Lower leg skin (tissue), 4 donors: ENCODE results near the gene HDAC9. TPM values are rescaled to one million over a fixed set of nuclear protein-coding genes. Genes with fewer than 3 reads are reported as not detected.
"Not testable (repeated sequence)": the region's sequence is repeated elsewhere in the genome, so short reads cannot be mapped to it uniquely, and the experiment has no call there.

Source experiments
- DNase-seq, 2 donors: peaks; one replicate each; pipeline ENCODE4 v3.0.0-alpha.2; 2019; ENCODE audit warnings: low spot score in 2 of 2
- H3K4me3 ChIP-seq: fragments of 200-600 bp; sonication (generic); 2 replicates; pipeline ENCODE4 v1.5.1; 2017; ENCODE audit warnings: mild to moderate bottlenecking, low read depth; ENCODE audit not compliant: poor library complexity, severe bottlenecking
- CTCF ChIP-seq, 3 donors: fragments of 450-650 bp; IDR thresholded peaks; one replicate each; pipeline ENCODE4 v1.5.1; 2016; ENCODE audit warnings: antibody characterized with exemption in 3 of 3, mild to moderate bottlenecking in 3 of 3, moderate library complexity in 2 of 3
- POLR2A ChIP-seq, 2 donors: fragments of 450-650 bp; IDR thresholded peaks; one replicate each; pipeline ENCODE4 v1.6.1; 2016 to 2017; ENCODE audit warnings: antibody characterized with exemption in 2 of 2, mild to moderate bottlenecking in 1 of 2, moderate library complexity in 1 of 2
- WGBS, 2 donors: methylation state at CpG; one replicate each; pipeline ENCODE4 v1.1.5; 2018; 5-methylcytosine and 5-hydroxymethylcytosine counted together
- intact Hi-C: fragments of 100-400 bp; cut with DNase I; formaldehyde crosslinking; loops from one replicate; pipeline ENCODE4 v1.15.0; 2023; ENCODE audit warnings: low total_unique reads
- total RNA-seq, 4 donors: library from RNA; depleted of rRNA; stranded (reverse); fragments of >200 nt; gene quantifications; one replicate each; pipeline ENCODE4 v1.1.0, GENCODE V29; 2016

Gene HDAC9
- total RNA-seq, 4 donors from 2014 or later: 3.1 to 5.5 (median 4.7) TPM

DNA sequence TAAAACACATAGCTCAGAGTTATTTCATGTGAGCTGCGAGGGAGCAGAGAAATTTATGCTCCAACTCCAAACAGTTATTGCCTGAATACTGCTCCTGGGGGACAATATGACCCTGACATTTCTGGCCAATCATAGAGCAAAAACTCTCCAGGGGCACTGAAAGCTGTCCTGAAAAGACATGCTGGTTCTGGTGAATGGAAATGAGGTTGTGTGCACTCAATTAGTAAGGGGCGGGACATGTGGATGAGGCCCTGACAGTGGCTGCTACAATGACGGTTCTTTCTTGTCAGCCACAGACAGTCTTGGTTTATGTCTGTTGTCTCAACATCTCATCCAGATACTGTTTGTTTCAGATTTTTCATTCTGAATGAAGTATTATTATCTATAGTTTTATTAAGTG is 470.1 kb downstream of the HDAC9 start:
- TF ChIP-seq CTCF (IDR thresholded peaks at IDR 0.05) (no peak), POLR2A (IDR thresholded peaks at IDR 0.05) (no peak)
- 74 to 78% methylated on average over 3 of the region's 3 CpGs for WGBS, 2 donors

GRCh38 chr7:18967755-18968154 is 472.2 kb downstream of the HDAC9 start:
- WGBS, 2 donors: 94 to 97% methylated on average over 16 of the region's 16 CpGs
- DNase-seq, H3K4me3 ChIP-seq, intact Hi-C loops: not testable (repeated sequence)

More for the DNA sequence above, 470.1 kb downstream of the HDAC9 start:
- intact Hi-C loops: no loop called here
- no peak overlapping the region for H3K4me3 ChIP-seq
- DNase-seq: no peak

GRCh38 chr7:18971839-18972238 is 476.3 kb downstream of the HDAC9 start:
- intact Hi-C loops: no loop called here
- 92 to 100% methylated on average over 1 of the region's 1 CpG for WGBS, 2 donors
- no peak for TF ChIP-seq CTCF (IDR thresholded peaks at IDR 0.05)
- no peak for TF ChIP-seq POLR2A (IDR thresholded peaks at IDR 0.05)
- DNase-seq: no peak
- H3K4me3 ChIP-seq: no peak overlapping the region

DNA sequence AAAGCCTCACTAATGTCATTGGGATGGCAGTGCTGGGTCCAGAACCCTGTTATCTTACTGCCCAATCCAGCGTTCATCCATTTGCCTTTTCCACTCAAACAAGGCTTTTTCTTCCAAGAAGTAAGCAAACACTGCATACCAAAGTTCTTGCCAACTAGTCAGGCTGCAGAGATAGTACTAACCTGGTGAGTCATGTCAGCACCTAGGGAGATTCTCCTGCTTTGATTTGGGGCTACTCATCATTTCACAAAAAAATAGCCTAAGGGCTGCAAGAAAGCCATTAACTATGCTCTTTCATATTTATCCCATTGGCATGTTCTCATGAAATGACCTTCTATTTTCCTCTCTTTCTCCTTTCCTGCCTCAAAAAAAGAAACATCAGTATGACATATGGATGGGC is 479.3 kb downstream of the HDAC9 start:
- no peak for DNase-seq
- intact Hi-C loops: no loop called here
- no peak overlapping the region for H3K4me3 ChIP-seq
- 48 to 64% methylated on average over 1 of the region's 1 CpG for WGBS, 2 donors
- TF ChIP-seq POLR2A (IDR thresholded peaks at IDR 0.05): no peak
- TF ChIP-seq CTCF (IDR thresholded peaks at IDR 0.05): no peak

GRCh38 chr7:18975276-18975675 is 479.7 kb downstream of the HDAC9 start:
- 51 to 53% methylated on average over 3 of the region's 3 CpGs for WGBS, 2 donors
- H3K4me3 ChIP-seq: no peak overlapping the region
- intact Hi-C loops: no loop called here

DNA sequence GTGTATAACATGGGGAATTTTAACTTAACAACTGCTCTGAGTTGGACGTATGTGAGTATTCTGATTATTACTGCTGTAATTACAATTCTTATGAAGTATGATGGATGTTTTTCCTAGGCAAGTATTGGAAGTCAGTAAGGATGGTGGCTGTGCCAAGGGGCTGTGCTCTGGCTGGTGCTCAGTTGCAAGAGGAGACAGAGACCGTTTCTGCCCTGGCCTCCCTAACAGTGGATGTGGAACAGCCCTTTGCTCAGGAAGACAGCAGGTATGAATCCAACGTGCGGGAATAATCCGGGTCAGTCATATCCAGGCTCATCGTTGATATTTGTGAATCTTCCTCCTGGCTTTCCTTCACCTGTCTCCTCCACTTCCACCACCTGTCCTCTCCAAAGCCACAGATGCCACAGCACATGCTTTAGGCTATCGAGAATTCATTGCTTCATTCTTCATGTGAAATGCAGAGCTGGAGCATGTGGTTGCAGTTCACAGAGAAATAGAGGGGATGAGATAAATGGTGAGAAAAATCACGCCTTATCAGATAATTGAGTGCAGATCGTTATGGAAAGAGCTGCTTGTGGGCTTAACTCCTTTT is 480.2 kb downstream of the HDAC9 start:
- intact Hi-C loops: no loop called here
- H3K4me3 ChIP-seq: no peak overlapping the region
- 57 to 59% methylated on average over 9 of the region's 9 CpGs for WGBS, 2 donors
- DNase-seq: no peak
- TF ChIP-seq CTCF (IDR thresholded peaks at IDR 0.05) (no peak), POLR2A (IDR thresholded peaks at IDR 0.05) (no peak)

More at GRCh38 chr7:18975276-18975675, 479.7 kb downstream of the HDAC9 start:
- DNase-seq: no peak
- TF ChIP-seq POLR2A (IDR thresholded peaks at IDR 0.05): no peak
- TF ChIP-seq CTCF (IDR thresholded peaks at IDR 0.05): no peak
